CD4-positive, alpha-beta T cell treated with Interleukin-2 at 100 ng/mL for 4 hours (primary cell): ENCODE data around the gene RANBP10.

Experiments used
- DNase-seq: peaks from one replicate; pipeline ENCODE4 v3.0.0-alpha.2; 2020; ENCODE audit warnings: low spot score

The RANBP10 gene

DNA sequence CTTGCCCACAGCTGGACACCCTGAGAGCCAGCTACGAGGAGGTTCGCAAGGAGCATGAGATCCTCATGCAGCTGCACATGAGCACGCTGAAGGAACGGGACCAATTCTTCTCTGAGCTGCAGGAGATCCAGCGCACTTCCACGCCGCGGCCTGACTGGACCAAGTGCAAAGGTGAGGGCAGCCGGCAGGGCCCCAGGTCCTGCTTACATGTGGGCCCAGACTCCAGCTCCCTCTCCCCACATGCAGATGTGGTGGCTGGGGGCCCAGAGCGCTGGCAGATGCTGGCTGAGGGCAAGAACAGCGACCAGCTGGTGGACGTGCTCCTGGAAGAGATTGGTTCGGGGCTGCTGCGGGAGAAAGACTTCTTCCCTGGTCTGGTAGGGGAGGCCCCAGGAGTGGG lies 19.5 kb upstream of the RANBP10 start:
- no peak for DNase-seq

- DNase-seq = no peak
These were observed 18.8 kb upstream of the RANBP10 start for GRCh38 chr16:67825119-67825518.

DNA sequence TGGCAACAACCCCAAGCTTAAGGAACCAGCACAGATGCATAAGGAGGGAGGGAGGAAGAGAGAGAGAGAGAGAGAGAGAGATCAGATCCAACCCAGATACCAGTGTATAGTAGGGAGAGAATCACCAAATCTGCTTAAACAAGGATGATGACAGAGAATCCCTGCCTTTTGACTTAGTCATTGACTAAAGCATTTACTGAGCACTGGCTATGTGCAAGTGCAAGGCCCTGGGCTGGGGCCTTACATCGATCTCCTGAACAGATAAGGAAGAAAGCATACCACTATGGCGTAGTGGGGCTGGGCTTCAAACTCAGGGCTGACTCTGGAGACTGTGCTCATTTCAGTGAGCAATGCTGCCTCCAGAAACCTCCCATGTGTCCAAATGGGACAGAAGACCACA lies 16.2 kb upstream of the RANBP10 start:
- DNase-seq = no peak

GRCh38 chr16:67820608-67821259 lies 14.4 kb upstream of the RANBP10 start:
- no peak for DNase-seq

GRCh38 chr16:67814567-67814966 lies 8.2 kb upstream of the RANBP10 start:
- no peak for DNase-seq

- no peak for DNase-seq
These were observed 5.5 kb upstream of the RANBP10 start for GRCh38 chr16:67811899-67812298.

GRCh38 chr16:67807148-67807682 lies 855 bp upstream of the RANBP10 start:
- DNase-seq = no peak

- DNase-seq = no peak
These were observed 487 bp downstream of the RANBP10 start for GRCh38 chr16:67805718-67806427.

GRCh38 chr16:67804853-67805542 lies 1.4 kb downstream of the RANBP10 start:
- DNase-seq = no peak

- no peak for DNase-seq
These were observed 2.5 kb downstream of the RANBP10 start for GRCh38 chr16:67803894-67804293.

DNA sequence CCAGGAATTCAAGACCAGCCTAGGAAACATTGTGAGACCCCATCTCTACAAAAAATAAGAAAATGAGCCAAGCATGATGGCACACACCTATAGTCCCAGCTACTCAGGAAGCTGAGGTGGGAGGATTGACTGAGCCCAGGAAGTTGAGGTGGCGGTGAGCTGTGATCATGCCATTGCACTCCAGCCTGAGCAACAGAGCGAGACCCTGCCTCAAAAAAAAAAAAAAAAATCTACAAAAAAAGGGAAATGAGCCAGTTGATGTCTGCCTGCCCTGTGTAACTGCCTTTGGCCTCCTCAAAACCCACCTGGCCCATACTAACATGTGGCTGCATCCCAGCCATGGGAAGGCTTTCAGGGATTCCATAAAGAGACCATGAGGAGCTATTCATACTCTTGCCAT lies 4.5 kb downstream of the RANBP10 start:
- DNase-seq = peak; percentile 47

DNA sequence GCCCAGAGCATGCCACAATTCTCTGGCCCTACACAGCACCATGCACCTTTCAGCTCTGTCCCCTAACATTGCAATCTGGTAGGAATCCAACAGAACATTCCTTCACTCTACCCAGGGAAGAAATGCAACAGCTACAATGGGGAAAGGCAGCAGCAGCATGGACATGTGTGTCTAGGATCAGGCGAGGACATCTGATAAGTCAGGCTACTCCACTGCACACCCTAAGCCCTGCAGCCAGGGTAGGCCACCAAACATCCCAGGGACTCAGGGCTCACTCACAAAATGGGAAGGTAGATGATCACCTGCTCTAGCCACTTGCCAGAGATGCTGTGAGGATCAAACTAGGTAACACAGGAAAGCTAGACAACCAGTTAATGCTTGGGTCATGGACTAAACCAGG lies 5.1 kb downstream of the RANBP10 start:
- no peak for DNase-seq

- no peak for DNase-seq
These were observed 5.9 kb downstream of the RANBP10 start for GRCh38 chr16:67800338-67800926.

DNA sequence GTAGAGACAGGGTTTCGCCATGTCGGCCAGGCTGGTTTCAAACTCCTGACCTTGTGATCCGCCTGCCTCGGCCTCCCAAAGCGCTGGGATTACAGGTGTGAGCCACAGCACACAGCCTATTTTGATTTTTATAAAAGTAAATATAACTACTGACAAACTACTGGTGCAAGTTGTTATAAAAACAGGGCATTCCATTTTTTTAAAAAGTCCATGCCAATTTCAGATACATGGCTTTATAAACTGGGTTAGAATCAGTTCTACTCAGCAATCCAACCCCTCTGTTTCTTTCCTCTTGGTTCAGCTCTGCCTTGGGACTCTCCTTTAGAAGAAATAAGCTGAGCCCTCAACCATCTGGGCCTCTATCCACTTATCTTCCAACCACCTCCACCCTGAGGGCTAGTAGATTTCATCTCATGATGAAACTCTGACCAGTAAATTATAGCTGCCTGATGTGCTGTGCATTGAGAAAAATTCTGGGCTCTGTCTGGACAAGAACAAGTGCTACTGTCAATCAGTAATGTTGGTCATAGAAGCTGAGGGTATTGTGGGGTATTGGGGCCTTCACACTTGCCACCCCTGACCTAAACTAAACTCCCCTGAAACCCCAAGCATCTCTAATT lies 10.2 kb downstream of the RANBP10 start:
- no peak for DNase-seq

DNA sequence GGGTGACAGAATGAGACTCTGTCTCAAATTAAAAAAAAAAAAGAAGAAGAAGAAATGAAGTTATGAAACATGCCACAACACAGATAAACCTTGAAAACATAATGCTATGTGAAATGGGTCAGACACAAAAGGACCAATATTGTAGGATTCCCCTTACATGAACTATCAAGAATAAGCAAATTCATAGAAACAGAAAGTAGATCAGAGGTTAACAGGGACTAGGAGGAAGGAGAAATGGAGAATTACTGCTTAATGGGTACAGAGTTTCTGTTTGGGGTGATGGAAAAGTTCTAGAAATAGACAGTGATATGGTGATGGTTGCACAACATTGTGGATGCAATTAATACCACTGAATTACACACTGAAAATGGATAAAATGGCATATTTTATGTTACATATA lies 16.3 kb downstream of the RANBP10 start:
- no peak for DNase-seq

- no peak for DNase-seq
These were observed 19.9 kb downstream of the RANBP10 start for GRCh38 chr16:67786491-67786890.

DNA sequence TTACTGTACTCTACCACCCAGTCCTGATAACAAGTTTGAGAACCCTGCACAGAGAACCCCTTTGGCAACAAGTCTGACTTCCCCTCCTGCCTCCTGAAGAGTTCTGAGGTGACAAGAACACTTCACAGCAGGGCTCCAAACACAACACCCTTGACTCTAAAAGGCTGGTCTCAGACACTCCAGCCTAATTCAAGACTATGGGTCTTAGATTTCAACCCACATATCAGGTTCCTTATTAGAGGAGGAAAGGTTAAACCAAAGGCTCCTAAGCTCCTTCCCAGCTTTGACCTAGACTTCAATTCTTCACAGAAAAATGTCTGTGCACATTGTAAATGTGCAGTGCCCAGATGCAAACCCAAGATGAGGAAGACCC lies 23.0 kb downstream of the RANBP10 start:
- DNase-seq = no peak

DNA sequence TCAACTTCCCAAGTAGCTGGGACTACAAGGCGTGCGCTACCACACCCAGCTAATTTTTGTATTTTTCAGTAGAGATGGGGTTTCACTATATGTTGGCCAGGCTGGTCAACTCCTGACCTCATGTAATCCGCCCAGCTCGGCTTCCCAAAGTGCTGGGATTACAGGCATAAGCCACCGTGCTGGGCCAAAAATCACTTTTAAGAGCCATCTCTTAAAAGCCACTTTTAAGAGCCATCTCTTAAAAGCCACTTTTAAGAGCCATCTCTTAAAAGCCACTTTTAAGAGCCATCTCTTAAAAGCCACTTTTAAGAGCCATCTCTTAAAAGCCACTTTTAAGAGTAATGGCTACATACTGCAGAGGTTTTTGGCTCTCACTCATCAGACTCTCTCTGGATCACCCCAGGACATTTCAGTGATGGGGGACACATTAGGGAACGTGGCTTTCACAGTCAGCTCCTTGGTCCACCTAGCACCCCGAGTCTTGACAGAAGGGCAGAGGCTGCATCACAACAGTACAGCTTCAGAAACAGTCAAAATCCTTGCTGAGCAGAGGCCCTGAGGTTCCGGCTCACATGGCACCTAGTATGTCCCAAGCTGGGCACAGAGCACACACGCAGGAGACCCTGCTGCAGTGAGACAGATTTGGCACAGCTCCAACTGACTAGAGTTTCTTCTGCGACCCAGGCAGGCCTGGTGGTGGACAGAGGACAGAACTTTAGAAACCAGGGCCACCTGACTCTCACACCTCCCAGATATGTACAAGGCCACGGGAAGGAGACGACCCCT lies 23.6 kb downstream of the RANBP10 start:
- DNase-seq = no peak

DNA sequence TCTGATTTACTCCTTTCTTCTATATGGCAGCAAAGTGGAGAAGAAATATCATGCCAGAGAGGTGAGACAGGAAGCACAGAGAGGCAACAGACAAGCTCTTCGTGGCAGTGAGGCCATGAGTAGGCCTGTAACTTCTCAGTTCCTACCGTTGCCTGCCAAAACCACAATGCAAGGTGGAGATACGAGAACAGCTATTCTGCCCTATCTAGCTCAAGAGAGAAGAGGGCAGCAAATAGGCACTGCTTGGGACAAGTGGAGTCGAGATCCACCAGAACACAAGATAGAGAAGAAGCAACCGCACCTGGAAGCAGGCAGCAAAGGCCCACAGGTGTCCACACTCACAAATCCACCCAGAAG lies 24.8 kb downstream of the RANBP10 start:
- DNase-seq = no peak

GRCh38 chr16:67780847-67781564 lies 25.4 kb downstream of the RANBP10 start:
- DNase-seq = no peak
